NK-92 (cell line): ENCODE data around the gene ARMC7.
"Not testable (repeated sequence)": the region's sequence is repeated elsewhere in the genome, so short reads cannot be mapped to it uniquely, and the experiment has no call there.

Experiments
- DNase-seq: peaks from one replicate; lab custom pipeline; 2025; ENCODE audit not compliant: unreplicated experiment; lab: John Stamatoyannopoulos, UW

ARMC7 gene

GRCh38 chr17:75127936-75128335, 18.2 kb downstream of the ARMC7 start:
- DNase-seq, result not testable (repeated sequence)

DNA sequence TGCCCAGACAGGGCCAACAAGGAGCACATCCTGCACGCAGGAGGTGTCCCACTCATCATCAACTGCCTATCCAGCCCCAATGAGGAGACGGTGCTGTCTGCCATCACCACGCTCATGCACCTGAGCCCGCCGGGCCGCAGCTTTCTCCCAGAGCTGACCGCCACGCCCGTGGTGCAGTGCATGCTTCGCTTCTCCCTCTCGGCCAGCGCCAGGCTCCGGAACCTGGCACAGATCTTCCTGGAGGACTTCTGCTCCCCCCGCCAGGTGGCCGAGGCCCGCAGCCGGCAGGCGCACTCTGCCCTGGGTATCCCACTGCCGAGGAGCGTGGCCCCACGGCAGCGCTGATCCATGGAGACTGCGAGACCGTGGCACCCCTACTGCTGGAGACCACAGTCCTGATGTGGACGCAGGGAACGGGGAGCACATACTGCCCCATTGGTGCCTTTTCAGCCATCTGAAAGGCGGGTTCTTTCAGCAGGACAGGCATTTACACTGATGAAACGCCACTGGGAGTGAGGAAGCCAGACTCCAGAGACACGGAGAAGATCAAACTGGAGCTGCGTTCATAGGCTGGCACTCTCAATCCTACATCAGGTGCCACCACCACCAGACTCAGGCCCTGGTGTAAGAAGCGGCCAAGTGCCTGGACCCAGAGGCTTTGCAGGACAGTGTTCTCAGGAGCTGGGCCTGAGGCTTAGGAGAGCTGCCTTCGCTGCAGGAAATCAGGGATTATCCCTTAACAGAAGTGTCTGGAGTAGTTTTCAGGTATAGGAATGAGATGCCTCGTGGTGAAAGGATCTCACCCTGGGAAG, 19.1 kb downstream of the ARMC7 start:
- no peak for DNase-seq

GRCh38 chr17:75129576-75129975, 19.8 kb downstream of the ARMC7 start:
- DNase-seq, result no peak

- DNase-seq, result no peak
These were observed 20.4 kb downstream of the ARMC7 start for GRCh38 chr17:75130059-75130631.

DNA sequence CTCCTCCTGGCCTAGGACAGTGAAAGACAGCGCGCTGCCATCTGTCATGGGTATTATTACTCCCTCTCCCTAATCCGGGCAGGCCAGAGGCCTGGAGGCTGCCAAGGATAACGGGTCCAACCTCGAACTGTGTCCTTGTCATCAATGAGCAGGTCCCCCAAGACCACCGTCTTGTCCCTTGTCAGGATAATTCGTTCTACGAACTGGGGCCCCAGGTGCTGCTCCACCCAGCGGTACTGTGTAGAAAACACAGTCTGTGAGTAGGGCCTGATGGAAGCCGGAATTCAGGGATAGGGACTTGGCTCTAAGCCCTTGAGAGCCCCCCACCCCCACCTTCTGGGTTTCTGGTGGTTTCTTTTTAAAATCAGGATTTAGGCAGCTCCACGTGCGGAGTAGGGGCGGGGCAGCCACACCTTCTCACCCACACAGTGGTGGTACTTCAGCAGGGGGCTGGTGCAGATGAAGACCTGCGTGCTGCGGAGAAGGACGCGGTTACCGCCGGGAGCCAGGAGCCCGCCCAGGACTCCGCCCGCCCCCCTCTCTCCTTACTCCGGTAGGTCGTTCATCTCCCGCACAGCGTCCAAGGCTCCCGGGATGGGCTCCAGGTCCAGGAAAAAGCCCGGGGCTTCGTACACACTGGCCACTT, 21.0 kb downstream of the ARMC7 start:
- DNase-seq, result no peak

GRCh38 chr17:75131278-75132017, 21.7 kb downstream of the ARMC7 start, which contains the start of gene NT5C:
NT5C (minus strand) TSS chr17:75131742; CDS start chr17:75131707, 35 bp downstream.
- DNase-seq, result no peak

DNA sequence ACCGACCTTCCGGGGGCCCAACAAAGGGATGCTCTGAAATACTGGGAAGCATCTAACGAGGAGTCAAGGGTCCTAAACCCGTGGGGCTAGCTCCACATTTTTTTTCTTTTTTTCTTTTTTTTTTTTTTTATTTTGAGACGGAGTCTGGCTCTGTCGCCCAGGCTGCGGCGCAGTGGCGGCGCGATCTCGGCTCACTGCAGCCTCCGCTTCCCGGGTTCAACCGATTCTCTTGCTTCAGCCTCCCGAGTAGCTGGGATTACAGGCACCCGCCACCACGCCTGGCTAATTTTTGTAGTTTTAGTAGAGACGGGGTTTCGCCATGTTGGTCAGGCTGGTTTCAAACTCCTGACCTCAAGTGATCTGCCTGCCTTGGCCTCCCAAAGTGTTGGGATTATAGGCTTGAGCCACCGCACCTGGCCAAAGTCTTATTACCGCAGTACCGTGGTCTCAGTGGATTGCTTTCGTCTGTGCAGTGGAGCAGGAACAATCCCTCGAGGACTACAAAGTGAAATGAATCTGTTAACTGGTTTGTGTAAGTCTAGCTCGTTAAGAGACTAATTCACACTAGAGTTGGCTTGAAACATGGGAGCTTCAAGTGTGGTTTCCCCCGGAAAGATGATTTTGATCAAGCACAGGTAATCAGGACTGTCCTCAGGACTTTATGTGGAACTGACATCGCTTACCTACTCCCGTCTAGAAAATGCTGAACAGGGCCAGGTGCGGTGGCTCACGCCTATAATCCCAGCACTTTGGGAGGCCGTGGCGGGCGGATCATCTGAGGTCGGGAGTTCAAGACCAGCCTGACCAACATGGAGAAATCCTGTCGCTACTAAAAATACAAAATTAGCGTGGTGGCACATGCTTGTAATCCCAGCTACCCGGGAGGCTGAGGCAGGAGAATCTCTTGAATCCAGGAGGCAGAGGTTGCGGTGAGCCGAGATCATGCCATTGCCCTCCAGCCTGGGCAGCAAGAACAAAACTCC, 22.5 kb downstream of the ARMC7 start:
- DNase-seq, result not testable (repeated sequence)

- DNase-seq, result no peak
These were observed 23.2 kb downstream of the ARMC7 start for GRCh38 chr17:75133001-75133400.

DNA sequence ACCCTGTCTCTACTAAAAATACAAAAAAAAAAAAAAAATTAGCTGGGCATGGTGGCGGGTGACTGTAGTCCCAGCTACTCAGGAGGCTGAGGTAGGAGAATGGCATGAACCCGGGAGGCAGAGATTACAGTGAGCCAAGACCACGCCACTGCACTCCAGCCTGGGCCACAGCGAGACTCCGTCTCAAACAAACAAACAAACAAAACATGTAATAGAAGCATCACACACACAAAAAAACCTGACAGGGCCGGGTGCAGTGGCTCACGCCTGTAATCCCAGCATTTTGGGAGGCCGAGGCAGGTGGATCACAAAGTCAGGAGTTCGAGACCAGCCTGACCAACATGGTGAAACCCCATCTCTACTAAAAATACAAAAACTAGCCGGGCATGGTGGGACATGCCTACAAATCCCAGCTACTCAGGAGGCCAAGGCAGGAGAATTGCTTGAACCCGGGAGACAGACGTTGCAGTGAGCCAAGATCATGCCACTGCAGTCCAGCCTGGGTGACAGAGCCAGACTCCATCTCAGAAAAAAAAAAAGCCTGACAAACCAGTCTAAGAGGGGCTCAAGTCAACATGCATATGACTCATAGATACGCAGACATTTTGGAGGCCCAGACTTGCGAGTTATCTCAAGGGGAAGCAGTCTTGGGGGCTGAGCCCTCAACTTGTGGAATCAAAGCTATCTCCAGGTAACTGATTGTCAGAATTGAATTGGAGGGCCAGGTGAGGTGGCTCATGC, 24.0 kb downstream of the ARMC7 start:
- not testable (repeated sequence) for DNase-seq

DNA sequence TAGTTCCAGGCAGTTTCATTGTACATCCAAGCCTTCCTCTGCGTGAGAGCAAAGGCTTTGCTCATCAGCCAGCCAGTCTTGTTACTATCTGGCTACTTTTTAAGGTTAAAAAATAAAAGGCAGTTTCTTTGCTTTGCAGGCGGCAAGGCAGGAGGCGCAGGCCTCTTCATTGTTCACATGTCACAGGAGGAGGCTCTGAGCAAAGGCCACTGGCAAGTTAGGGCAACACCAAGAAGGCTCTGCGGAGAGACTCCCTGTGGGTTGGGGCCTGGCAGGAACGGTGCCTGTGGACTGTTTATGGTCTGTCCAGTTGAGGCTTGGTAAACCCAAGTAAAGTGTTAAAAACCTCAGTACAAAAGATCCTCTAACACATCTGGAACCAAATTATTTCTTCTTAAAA, 25.7 kb downstream of the ARMC7 start:
- no peak for DNase-seq

DNA sequence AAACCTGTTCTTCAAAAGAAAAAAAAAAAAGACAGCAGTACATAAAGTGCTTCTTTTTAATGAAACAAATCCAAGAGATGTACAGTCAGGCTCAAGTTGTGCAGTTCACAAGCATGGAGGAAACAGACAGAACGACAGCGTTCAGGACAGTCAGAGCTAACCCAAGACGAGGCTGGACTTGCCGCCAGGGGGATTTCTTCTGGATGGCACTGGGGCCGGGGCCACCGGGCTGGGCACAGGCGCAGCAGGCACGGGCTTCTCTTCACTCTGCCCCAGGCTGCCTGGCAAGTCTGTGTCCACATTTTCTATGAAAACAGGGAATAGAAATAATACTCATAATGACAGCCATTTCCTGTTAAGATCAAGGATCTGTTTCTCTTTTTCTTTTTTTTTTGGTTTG, 26.2 kb downstream of the ARMC7 start:
- DNase-seq, result no peak

GRCh38 chr17:75137762-75138161, 28.0 kb downstream of the ARMC7 start:
- DNase-seq, result not testable (repeated sequence)

GRCh38 chr17:75138519-75138918, 28.8 kb downstream of the ARMC7 start:
- DNase-seq, result no peak

DNA sequence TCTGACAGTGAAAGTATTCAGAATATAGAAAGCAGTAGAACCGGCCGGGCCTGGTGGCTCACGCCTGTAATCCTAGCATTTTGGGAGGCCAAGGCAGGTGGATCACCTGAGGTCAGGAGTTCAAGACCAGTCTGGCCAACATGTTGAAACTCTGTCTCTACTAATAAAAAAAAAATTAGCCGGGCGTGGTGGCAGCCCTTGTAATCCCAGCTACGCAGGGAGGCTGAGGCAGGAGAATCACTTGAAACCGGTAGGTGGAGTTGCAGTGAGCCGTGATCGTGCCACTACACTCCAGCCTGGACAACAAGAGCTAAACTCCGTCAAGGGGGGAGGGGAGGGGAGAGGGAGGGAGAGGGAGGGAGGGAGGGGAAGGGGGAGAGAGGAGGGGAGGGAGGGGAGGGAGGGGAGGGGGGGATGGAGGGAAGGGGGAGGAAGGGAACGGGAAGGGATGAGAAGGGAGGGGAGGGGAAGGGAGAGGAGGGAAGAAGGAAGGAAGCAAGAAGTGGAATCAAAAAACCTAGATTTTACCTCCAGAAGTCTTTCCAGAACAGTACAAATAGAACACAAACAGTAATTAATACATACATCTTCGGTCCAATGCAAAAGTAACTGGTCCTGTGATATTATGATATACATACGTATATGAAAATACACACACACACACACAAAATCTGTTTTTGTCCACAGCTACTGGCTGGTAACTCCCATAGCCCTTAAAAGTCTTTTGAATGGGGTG, 32.6 kb downstream of the ARMC7 start:
- no peak for DNase-seq

DNA sequence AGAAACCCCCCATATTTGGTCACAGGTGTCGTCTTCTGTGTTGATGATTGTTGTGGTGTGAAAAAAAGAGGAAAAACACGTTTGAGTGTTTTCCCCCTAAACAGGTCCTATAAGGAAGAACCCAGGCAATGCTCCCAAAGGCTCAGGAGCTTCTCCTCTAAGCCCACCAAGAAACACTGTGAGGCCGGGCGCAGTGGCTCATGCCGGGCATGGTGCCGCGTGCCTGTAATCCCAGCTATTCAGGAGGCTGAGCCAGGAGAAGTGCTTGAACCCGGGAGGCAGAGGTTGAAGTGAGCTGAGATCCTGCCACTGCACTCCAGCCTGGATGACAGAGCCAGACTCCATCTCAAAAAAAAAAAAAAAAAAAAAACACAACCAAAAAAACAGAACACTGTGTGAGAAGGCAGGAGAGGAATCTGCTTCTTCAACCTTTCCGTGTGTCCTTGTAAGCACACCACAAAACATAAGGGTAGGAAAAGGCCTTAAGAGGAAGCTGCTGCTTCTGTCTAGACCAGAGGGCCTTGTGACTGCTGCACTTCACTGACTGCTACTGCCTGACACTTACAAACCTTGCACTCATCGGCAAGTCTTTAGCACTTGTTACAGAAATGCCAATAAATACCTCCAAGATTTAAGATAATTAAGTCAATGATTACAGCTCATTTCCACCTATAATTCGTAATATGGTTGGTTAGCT, 35.2 kb downstream of the ARMC7 start:
- DNase-seq, result no peak

- DNase-seq, result no peak
These were observed 36.8 kb downstream of the ARMC7 start for GRCh38 chr17:75146592-75146991.

GRCh38 chr17:75147878-75148546, 38.2 kb downstream of the ARMC7 start:
- DNase-seq, result no peak

DNA sequence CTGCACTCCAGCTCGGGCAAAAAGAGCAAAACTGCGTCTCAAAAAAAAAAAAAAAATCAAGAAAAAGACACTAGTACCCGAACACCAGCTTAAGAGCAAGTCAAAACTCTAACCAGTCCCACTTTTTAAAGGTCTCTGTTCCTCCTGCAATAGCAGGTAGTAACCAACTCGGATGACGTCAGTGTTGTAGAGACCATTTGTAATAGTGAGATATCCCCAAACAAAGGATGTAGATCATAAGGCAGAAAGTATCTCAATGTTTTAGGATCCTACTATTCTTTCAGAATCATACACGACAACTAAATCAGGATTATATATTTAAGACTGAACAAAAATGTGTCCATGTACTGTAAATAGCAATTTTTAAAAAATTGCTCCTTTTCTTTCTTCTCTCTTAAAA, 42.2 kb downstream of the ARMC7 start:
- no peak for DNase-seq
